ENCODE measurements around the gene CTNNA1. TPM values are rescaled to one million over a fixed set of nuclear protein-coding genes. Genes with fewer than 3 reads are reported as not detected.

The CTNNA1 gene
- total RNA-seq, 1 donor from 2014 or later = 282 TPM

DNA sequence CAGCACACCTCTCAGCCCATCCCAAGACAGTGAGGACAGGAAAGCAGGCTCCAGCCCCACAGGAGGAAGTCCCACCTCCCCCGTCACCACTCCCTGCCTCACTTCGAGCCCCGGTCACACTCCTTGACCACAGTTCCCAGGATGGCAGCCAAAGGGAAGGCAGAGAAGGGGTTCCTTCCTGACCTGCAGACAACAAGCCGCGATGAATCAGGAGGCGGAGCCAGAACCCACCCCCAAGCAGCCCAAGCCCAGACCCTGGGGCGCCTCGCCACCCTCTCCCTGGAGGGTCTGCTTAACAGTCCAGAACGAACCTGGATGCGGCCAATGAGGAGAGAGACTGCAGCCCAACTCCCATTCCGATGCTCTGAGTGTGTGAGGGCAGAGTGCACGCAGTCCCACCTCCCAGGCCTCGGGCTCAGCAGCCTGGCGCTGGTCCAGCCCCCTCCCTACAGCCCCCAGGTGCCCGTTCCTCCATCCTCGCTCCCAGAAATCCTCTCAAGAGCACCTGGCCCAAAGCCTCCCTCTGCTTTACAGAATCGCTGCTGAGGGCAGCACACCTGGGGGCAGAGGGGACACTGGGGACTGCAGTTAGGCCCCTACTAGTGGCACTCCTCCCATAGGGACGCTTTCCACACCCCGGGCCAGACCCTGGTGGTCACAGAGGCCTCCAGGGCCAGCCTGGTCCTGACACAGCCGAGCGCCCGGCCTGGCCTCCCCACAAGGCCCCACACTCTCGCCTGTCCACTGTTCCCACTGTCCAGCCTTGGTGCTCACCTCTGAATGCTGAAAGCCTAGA, 191.5 kb downstream of the CTNNA1 start:
- peaks cover 9% of the 10 kb centered on the region for H3K36me3 Mint-ChIP-seq (ENCODE audit: low read depth)
- H3K27ac Mint-ChIP-seq (ENCODE audit: unreplicated experiment) = peak overlapping the region; percentile 19
- no peak for DNase-seq (ENCODE audit: low read depth, low spot score)
- TF ChIP-seq, protein P1, sequence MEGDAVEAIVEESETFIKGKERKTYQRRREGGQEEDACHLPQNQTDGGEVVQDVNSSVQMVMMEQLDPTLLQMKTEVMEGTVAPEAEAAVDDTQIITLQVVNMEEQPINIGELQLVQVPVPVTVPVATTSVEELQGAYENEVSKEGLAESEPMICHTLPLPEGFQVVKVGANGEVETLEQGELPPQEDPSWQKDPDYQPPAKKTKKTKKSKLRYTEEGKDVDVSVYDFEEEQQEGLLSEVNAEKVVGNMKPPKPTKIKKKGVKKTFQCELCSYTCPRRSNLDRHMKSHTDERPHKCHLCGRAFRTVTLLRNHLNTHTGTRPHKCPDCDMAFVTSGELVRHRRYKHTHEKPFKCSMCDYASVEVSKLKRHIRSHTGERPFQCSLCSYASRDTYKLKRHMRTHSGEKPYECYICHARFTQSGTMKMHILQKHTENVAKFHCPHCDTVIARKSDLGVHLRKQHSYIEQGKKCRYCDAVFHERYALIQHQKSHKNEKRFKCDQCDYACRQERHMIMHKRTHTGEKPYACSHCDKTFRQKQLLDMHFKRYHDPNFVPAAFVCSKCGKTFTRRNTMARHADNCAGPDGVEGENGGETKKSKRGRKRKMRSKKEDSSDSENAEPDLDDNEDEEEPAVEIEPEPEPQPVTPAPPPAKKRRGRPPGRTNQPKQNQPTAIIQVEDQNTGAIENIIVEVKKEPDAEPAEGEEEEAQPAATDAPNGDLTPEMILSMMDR (conservative IDR thresholded peaks at IDR 0.05) = no peak
- no peaks in the 10 kb centered on the region for H3K9me3 Mint-ChIP-seq
- peaks cover 9% of the 10 kb centered on the region for H3K27me3 Mint-ChIP-seq (ENCODE audit: low read depth)
- peaks cover 38% of the 10 kb centered on the region for H3K4me1 Mint-ChIP-seq
- peak overlapping the region; percentile 42 for H3K4me3 Mint-ChIP-seq

DNA sequence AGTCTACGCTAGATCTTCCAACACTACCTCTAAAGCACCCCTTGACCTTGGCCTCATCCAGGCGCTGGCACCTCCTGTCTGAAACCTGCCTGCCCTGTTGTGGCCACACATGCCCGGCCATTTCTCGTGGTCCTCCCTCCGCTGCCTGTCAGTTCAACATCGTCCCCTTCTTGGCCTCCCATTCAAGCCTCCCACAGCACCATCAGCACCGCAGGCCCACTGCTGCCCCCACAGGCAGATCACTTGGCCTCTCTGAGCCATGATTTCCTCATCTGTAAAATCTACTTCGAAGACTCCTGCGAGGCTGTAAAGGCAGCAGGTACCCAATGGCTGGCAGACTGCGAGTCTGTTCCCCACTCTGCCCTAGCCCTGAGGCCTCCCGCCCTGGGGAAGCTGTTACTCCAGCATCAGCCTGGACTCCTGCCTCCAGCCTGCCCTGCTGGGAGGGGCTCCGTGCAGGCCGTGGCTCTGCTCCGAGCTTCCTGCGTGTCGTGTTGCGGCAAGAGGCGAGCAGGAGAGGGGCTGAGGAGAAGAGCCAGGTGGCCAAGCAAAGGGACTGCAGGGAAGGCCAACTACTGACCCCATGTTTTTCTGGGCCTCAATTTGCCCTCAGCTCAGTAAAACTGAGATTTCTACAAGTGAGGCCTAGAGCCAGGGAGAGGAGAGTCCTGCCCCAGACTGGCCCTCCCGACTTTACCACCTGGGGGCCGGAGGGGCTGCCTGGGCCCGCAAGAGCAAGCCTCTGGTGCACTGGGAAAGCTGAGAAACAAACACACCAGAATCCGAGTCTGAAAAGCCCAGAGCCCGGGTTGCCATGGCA, 192.4 kb downstream of the CTNNA1 start:
- TF ChIP-seq, protein P1 (conservative IDR thresholded peaks at IDR 0.05) = no peak
- H3K27ac Mint-ChIP-seq (ENCODE audit: unreplicated experiment) = peak overlapping the region; percentile 59
- H3K4me1 Mint-ChIP-seq = peaks cover 38% of the 10 kb centered on the region
- no peaks in the 10 kb centered on the region for H3K9me3 Mint-ChIP-seq
- DNase-seq (ENCODE audit: low read depth, low spot score) = peak; percentile 64
- peaks cover 8% of the 10 kb centered on the region for H3K36me3 Mint-ChIP-seq (ENCODE audit: low read depth)
- H3K27me3 Mint-ChIP-seq (ENCODE audit: low read depth) = peaks cover 9% of the 10 kb centered on the region
- peak overlapping the region; percentile 42 for H3K4me3 Mint-ChIP-seq

DNA sequence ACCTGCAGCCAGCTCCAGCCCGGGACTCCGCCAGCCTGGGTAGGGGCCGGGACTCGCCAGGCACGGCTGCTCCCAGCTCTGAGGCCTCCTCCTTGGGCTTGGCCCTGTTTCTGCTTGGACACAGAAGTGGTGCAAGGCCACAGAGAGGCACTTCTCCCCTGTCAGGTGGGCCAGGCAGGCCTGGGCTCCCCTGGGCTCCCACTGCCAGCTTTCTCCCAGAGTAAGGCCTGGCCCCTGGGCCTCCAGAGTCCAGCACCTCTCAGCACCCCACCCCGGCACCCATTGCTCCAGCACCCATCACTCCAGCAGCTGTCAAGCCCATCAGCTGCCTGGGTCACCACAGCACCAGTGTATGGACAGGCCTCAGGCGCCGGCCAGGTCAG, 193.0 kb downstream of the CTNNA1 start:
- Mint-ChIP-seq H3K9me3 (no peaks in the 10 kb centered on the region), H3K4me3 (no peak overlapping the region), H3K4me1 (peaks cover 38% of the 10 kb centered on the region), H3K36me3 (ENCODE audit: low read depth) (peaks cover 2% of the 10 kb centered on the region), H3K27ac (ENCODE audit: unreplicated experiment) (no peak overlapping the region), H3K27me3 (ENCODE audit: low read depth) (peaks cover 12% of the 10 kb centered on the region)
- no peak for DNase-seq (ENCODE audit: low read depth, low spot score)
- TF ChIP-seq, protein P1 (conservative IDR thresholded peaks at IDR 0.05) = no peak

DNA sequence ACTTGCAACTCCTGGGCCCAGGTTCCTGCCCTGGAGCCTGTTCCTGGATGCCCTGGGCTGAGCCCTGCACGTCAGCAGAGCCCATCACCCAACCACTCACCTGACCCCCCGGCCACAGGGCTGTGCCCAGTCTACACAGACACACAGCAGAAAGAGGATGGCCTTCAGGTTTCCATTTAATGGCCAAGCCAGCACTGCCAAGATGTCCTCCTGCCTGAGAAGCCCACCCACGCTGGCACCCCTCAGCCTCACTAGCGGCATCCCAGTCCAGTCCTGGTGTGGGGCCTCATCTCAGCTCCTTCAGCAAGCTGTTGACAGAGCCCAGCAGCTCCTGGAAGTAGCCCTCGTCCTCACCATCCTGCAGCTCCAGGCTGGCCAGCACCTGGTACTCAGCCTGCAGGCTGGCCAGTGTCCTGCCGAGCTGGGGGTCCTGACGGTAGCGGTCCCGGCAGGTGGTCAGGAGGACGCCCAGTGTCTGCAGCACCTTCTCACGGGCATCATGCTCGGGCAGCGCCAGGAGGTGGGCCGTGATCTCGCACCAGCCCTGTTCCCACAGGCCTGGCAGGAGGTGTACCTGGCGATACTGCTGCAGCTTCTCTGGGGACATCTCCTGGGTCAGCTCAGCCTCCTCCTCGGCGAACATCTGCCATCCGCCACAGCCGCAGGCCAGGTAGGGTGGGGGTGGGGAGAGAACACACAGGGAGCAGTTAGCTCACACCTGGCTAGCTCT, 193.8 kb downstream of the CTNNA1 start:
- peaks cover 40% of the 10 kb centered on the region for H3K4me1 Mint-ChIP-seq
- H3K27me3 Mint-ChIP-seq (ENCODE audit: low read depth) = peaks cover 12% of the 10 kb centered on the region
- no peak overlapping the region for H3K4me3 Mint-ChIP-seq
- TF ChIP-seq, protein P1 (conservative IDR thresholded peaks at IDR 0.05) = no peak
- peaks cover 2% of the 10 kb centered on the region for H3K36me3 Mint-ChIP-seq (ENCODE audit: low read depth)
- DNase-seq (ENCODE audit: low read depth, low spot score) = no peak
- no peak overlapping the region for H3K27ac Mint-ChIP-seq (ENCODE audit: unreplicated experiment)
- H3K9me3 Mint-ChIP-seq = no peaks in the 10 kb centered on the region

DNA sequence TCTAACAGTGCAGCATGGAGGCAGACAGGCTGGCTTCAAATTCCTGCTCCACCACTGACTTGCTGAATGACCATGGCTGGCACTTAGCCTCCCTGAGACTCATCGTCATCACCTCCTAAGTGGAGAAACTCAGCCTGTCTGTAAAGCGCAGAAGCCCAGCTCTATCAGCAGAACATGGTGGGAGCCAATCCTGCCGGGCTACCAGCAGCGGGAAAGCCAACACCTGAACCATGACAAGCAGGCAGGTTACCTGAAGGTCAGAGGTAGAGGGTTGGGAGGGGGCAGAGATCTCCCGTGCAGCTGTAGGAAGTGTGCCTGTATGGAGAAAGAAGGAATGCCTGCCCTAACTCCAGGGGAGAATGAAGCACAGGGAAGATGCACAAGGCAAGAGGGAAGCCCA, 194.6 kb downstream of the CTNNA1 start:
- H3K4me1 Mint-ChIP-seq = peaks cover 45% of the 10 kb centered on the region
- TF ChIP-seq, protein P1 (conservative IDR thresholded peaks at IDR 0.05) = no peak
- peaks cover 12% of the 10 kb centered on the region for H3K27me3 Mint-ChIP-seq (ENCODE audit: low read depth)
- H3K27ac Mint-ChIP-seq (ENCODE audit: unreplicated experiment) = no peak overlapping the region
- H3K36me3 Mint-ChIP-seq (ENCODE audit: low read depth) = peaks cover 2% of the 10 kb centered on the region
- H3K4me3 Mint-ChIP-seq = peak overlapping the region; percentile 16
- DNase-seq (ENCODE audit: low read depth, low spot score) = no peak
- no peaks in the 10 kb centered on the region for H3K9me3 Mint-ChIP-seq
